ENCODE data around the gene HBG1.

HBG1 gene

GRCh38 chr11:5234381-5234834 lies 15.2 kb downstream of the HBG1 start, which contains the start of gene HBD:
HBD (minus strand) TSS chr11:5234483; CDS start chr11:5234433, 50 bp downstream.
- H3K27ac ChIP-seq = no peak within 1 kb of the TSS
- TF ChIP-seq CTCF (IDR thresholded peaks at IDR 0.05) (no peak), ZFX (IDR thresholded peaks at IDR 0.05; ENCODE audit: borderline replicate concordance) (no peak)

- TF ChIP-seq ZFX (IDR thresholded peaks at IDR 0.05; ENCODE audit: borderline replicate concordance) (no peak), CTCF (IDR thresholded peaks at IDR 0.05) (no peak)
- H3K27ac ChIP-seq = no peak overlapping the region
These were observed 16.4 kb downstream of the HBG1 start for GRCh38 chr11:5233307-5233706.

GRCh38 chr11:5232821-5233220 lies 16.8 kb downstream of the HBG1 start:
- H3K27ac ChIP-seq = no peak overlapping the region
- TF ChIP-seq CTCF (IDR thresholded peaks at IDR 0.05) (no peak), ZFX (IDR thresholded peaks at IDR 0.05; ENCODE audit: borderline replicate concordance) (no peak)

GRCh38 chr11:5232176-5232575 lies 17.5 kb downstream of the HBG1 start:
- H3K27ac ChIP-seq = no peak overlapping the region
- TF ChIP-seq ZFX (IDR thresholded peaks at IDR 0.05; ENCODE audit: borderline replicate concordance) (no peak), CTCF (IDR thresholded peaks at IDR 0.05) (no peak)

- TF ChIP-seq CTCF (IDR thresholded peaks at IDR 0.05) (no peak), ZFX (IDR thresholded peaks at IDR 0.05; ENCODE audit: borderline replicate concordance) (no peak)
- H3K27ac ChIP-seq = no peak overlapping the region
These were observed 18.5 kb downstream of the HBG1 start for GRCh38 chr11:5231111-5231510.

- no peak overlapping the region for H3K27ac ChIP-seq
- no peak for TF ChIP-seq CTCF (IDR thresholded peaks at IDR 0.05)
- TF ChIP-seq ZFX (IDR thresholded peaks at IDR 0.05; ENCODE audit: borderline replicate concordance) = no peak
These were observed 19.4 kb downstream of the HBG1 start for GRCh38 chr11:5230266-5230665.

- no peak overlapping the region for H3K27ac ChIP-seq
- TF ChIP-seq CTCF (IDR thresholded peaks at IDR 0.05) = no peak
- TF ChIP-seq ZFX (IDR thresholded peaks at IDR 0.05; ENCODE audit: borderline replicate concordance) = no peak
These were observed 19.9 kb downstream of the HBG1 start for GRCh38 chr11:5229796-5230195.

Measured in 22Rv1 (cell line).